HPDE6-E6E7 (cell line): ENCODE measurements around the gene HINT1.
A peak's percentile ranks its signal among the peaks of the same experiment; 100 is the strongest.
"Not testable (repeated sequence)": the region's sequence is repeated elsewhere in the genome, so short reads cannot be mapped to it uniquely, and the experiment has no call there.

Source experiments
- DNase-seq: peaks from one replicate; pipeline ENCODE4 v3.0.0; 2011; ENCODE audit warnings: missing footprints; ENCODE audit errors: extremely low spot score

The HINT1 gene

DNA sequence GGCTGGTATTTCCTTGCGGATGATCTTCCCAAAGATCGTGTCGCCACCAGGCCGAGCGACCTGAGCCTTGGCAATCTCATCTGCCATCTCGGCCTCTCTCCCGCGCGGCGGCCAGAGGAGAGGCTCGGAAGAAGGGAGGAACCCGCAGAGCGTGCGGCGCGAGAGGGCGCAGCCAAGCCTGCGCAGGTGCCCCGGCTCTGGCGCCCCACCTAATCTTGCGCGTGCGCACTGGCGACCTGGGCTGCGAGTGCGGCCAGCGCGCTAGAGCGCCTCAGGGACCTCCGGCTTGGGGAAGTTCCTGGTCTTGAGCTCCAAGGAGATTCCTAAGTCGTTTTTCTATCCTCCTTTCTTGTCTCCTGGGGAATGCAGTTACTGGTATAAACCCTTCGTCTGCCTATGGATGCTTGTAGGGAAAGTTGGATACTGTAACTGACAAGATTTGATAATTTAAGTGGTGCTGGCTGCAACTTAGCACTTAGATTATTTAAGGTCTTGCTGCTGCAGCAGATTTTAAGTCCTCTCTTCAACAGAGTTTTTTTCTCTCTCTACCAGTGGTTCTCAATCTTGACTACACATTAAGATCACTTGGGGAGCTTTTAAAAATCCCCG lies at the start of gene HINT1:
TSS of gene HINT1 (minus strand) at position 138 of the 609 bp plus-strand sequence. CDS start at position 87, 51 bp downstream.
- peak; percentile 95 for DNase-seq

DNA sequence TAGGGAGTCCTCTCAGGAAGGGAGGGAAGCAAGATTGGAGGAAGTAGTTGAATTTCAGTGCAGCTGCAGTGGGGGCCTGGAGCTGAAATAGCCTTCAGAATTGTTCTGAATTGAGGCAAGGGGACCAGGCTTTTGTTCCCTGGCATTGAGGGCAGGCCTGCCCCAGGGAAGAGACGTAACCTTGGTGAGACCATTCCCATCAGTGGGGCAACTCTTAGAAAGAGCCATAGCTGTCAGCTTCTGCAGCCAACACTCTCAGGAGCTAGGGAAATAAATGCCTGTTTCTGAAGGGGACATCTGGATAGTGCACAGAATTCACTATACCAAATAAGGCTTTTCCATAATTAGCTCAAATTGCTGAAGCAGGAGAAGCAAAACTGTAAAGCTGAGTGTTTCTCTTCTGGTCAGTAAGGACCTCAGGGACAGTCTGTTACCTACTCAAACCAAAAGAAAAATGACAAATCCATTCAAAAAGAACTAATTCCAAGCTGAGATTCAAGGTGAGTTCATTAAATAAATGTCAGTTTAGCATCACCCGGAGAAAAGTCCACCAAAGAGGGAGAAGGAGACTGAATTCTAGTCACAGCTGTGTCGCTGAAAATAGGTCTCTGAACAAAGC lies 49.7 kb upstream of the HINT1 start:
- no peak for DNase-seq

GRCh38 chr5:131212471-131213021 lies 47.5 kb upstream of the HINT1 start:
- DNase-seq, result no peak

DNA sequence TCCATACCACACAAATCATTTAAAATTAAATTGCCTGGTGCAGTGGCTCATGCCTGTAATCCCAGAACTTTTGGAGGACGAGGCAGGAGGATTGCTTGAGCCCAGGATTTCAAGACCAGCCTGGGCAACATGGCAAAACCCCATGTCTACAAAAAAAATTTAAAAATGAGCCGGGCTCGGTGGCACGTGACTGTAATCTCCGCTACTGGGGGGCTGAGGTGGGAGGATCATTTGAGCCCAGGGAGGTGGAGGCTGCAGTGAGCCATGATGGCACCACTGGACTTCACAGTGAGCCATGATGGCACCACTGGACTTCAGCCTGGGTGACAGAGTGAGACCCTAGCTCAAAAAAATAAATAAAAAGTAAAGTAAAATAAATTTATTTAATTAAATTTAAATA lies 46.6 kb upstream of the HINT1 start:
- DNase-seq, result no peak

- no peak for DNase-seq
Observed at GRCh38 chr5:131210151-131210510, 45.1 kb upstream of the HINT1 start.

DNA sequence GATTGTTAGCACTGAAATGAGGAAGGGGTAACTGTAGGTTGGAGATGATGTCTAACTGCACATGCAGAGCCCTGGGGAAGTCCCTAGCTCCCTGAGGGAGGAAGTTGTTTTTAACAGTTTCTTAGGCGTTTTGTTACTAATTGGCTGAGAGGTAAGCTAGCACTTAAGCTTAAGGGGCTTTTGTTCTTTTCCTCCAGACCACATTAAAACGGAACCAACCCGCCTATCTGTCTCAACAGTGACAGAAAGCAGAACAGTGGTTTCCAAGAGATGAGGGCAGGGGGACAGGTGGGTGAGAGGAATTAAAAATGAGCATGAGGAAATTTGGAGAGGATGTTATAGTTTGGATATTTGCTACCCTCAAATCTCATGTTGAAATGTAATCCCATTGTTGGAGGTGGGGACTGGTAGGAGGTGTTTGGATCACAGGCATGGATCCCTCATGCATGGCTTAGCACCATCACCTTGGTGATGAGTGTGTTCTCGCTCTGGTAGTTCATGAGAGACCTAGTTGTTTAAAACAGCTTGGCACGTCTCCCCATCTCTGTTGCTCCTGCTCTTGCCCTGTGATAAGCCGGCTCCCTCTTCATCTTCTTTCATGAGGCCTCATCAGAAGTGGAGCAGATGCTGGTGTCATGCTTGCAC lies 44.6 kb upstream of the HINT1 start:
- DNase-seq, result no peak

DNA sequence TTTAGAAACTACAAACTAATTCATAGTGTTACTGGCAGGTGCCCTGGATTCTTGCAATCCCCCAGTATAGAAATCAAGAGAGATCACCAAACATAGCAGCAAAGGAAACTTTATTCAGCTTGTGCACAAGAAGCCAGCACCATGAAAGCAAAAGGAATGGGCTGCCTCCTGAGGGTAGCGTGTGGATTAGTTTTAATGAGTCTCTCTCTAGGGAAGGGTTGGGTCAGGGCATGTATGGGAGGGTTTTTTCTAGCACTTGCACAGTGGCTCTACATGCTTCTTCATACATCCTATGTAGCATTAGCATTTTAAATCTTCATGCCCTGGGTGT lies 44.1 kb upstream of the HINT1 start:
- no peak for DNase-seq

- no peak for DNase-seq
Observed at GRCh38 chr5:131206772-131207171, 41.7 kb upstream of the HINT1 start.

DNA sequence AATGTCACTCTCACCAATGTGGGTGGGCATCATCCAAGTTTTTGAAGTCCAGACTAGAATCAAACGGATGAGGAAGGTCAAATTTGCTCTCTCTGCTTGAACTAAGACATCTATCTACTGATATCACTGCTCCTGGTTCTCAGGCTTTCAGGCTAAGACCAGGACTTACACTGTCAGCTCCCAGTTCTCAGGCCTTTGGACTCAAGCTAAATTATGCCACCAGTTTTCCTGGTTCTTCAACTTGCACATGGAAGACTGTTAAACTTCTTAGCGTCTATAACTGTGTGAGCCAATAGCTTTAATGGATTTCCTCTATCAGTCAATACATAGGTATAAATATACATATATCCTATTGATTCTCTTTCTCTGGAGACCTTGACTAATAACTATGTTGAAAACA lies 41.0 kb upstream of the HINT1 start:
- DNase-seq, result no peak

- no peak for DNase-seq
Observed at GRCh38 chr5:131204964-131205363, 39.9 kb upstream of the HINT1 start.

DNA sequence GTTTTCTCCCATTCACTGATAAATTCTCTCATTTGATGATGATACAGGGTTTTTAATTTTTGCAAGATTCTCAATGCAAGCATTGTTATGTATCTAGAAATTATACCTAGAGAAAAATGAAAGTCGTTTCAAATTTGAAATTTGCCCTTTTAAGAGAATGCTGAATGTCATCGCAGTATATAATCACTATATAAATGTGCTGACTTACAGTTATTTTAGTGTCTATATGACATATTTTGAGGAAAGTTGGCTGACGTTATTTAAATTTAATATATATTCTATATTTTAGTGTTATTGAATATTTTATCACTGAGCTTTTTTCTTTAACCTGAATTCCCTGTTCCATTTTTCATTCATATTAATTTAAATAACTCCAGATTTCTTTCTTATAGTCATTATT lies 35.5 kb upstream of the HINT1 start:
- no peak for DNase-seq

- no peak for DNase-seq
Observed at GRCh38 chr5:131198625-131199024, 33.6 kb upstream of the HINT1 start.

DNA sequence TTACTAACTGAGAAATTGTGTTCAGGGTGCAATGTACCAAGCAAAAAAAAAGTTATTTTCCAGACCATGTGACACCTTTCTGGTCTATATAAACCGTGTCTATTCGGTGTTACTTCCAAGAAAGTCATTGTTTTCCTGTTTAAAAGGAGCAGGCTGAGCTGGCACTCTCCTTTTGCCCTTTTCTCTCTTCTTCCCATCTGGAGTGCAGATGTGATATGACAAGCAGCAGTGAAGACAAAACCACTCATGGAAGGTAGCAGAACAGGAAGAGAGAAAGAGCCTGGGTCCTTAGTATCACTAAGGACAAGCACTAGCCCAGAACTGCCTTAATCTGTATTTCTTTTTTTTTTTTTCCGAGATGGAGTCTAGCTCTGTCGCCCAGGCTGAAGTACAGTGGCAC lies 31.3 kb upstream of the HINT1 start:
- DNase-seq, result no peak

DNA sequence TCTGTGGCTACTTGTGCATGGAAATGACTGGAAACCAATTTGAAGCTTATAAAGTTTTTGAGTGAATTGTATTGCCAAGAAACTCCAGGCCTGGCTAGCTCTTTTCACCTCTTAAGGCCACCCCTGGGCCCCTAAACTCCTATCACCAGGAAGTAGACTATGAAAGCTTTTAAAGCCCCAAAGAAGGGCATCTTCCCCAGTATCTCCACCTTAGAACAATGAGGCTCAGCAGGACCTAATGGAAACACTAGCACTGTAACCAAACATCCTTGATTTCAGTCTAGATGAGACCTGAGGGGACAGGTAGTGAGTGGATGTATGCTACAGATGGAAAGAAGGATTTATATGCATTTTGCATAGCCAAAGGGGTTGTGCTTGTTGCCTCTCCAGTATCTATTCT lies 30.6 kb upstream of the HINT1 start:
- no peak for DNase-seq

- no peak for DNase-seq
Observed at GRCh38 chr5:131194725-131195124, 29.7 kb upstream of the HINT1 start.

- not testable (repeated sequence) for DNase-seq
Observed at GRCh38 chr5:131193897-131194296, 28.8 kb upstream of the HINT1 start.

- no peak for DNase-seq
Observed at GRCh38 chr5:131193106-131193505, 28.1 kb upstream of the HINT1 start.

GRCh38 chr5:131186561-131187256 lies 21.7 kb upstream of the HINT1 start:
- no peak for DNase-seq

DNA sequence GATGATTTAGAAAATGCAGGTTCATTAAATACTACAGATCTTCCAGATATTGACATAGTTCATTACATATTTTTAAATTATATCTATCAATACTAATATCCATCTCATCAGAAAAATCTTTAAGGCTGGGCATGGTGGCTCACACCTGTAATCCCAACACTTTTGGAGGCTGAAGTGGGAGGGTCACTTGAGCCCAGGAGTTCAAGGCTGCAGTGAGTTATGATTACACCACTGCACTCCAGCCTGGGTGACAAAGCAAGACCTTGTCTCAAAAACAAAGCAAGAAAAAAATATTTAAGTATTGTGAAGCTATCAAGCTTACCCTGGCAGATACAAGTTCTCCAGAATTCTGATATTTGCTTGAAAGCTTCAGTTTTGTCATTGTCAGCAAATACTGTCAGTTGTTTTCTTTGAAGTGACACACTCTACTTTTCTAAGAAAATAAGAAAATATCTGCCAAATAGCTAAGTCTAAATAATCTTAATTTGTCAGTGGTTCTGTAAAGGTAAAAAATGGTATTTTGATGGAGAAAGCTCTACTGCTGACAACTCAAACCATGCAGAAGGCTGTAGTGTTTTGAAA lies 20.6 kb upstream of the HINT1 start:
- no peak for DNase-seq

GRCh38 chr5:131182839-131183238 lies 17.8 kb upstream of the HINT1 start:
- DNase-seq, result no peak

DNA sequence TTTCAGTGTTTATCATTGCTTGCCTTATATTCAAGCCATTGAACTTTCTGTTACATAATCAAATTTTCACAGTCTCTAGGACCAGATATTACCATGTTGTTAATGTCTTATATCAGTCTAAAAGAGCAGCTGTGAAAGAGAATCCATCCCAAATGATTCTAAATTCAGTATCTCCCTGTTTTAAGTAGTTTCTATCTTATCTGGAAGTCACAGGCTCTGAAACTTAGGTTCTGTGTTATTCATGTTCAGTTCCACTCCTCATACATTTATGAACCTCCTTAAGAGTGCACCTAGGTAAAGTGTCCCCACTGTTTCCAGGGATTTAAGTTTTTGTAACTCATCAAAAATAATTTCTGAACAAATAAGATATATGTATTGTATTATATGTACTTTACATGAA lies 15.4 kb upstream of the HINT1 start:
- DNase-seq, result no peak

DNA sequence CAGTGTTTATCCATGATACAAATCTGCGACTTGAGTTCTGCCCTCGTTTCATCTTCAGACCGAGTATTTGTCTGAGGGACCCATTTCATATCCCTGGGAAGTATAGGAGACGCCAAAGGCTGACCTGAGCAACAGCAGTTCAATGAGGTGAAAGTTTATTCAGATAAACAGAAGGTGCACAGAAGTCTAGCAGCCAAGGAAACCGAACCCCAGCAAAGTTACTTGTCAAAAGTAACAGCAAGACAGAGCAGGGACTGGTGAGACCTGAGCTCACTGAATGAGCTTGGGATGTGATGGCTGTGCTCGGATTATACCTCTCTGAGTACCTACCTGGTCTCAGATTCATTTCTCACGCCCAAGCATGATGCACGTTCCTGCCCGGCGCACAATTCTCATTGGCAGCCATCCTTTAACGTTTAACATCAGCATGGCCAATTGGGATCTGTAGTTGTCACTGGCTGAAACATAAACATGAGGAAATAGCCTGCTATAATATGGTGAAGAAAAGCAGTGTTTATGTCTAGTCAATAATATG lies 6.3 kb upstream of the HINT1 start:
- DNase-seq, result no peak
